HG02763 (cell line): ENCODE data around the gene C5orf22.
"Not testable (repeated sequence)": the region's sequence is repeated elsewhere in the genome, so short reads cannot be mapped to it uniquely, and the experiment has no call there.

ENCODE experiments used
- ATAC-seq: cut with Tn5 transposase; IDR thresholded peaks from one replicate; pipeline ENCODE4 v1.9.1; 2021; ENCODE audit warnings: mild to moderate bottlenecking, moderate library complexity; ENCODE audit not compliant: unreplicated experiment

C5orf22 gene

GRCh38 chr5:31551878-31552277 lies 19.8 kb downstream of the C5orf22 start:
- ATAC-seq: no peak

GRCh38 chr5:31553863-31554262 lies 21.8 kb downstream of the C5orf22 start:
- ATAC-seq: no peak

GRCh38 chr5:31554552-31554951 lies 22.5 kb downstream of the C5orf22 start:
- ATAC-seq: no peak

GRCh38 chr5:31556461-31556860 lies 24.4 kb downstream of the C5orf22 start:
- ATAC-seq: no peak

GRCh38 chr5:31559942-31560341 lies 27.8 kb downstream of the C5orf22 start:
- ATAC-seq: no peak

- ATAC-seq: no peak
Measured at GRCh38 chr5:31561946-31562345, 29.8 kb downstream of the C5orf22 start.

GRCh38 chr5:31563216-31563615 lies 31.1 kb downstream of the C5orf22 start:
- no peak for ATAC-seq

- not testable (repeated sequence) for ATAC-seq
Measured at GRCh38 chr5:31566362-31566761, 34.3 kb downstream of the C5orf22 start.

- no peak for ATAC-seq
Measured at GRCh38 chr5:31568302-31568835, 36.3 kb downstream of the C5orf22 start.

- no peak for ATAC-seq
Measured at GRCh38 chr5:31569068-31569467, 37.0 kb downstream of the C5orf22 start.

GRCh38 chr5:31573494-31574142 lies 41.5 kb downstream of the C5orf22 start:
- ATAC-seq: no peak

- ATAC-seq: no peak
Measured at GRCh38 chr5:31574772-31575171, 42.7 kb downstream of the C5orf22 start.

- ATAC-seq: no peak
Measured at GRCh38 chr5:31577438-31577837, 45.3 kb downstream of the C5orf22 start.

GRCh38 chr5:31579558-31579957 lies 47.5 kb downstream of the C5orf22 start:
- ATAC-seq: no peak

- ATAC-seq: no peak
Measured at GRCh38 chr5:31581498-31582099, 49.5 kb downstream of the C5orf22 start.

- ATAC-seq: no peak
Measured at GRCh38 chr5:31583129-31583528, 51.0 kb downstream of the C5orf22 start.

- no peak for ATAC-seq
Measured at GRCh38 chr5:31585166-31585894, 53.2 kb downstream of the C5orf22 start.

- ATAC-seq: no peak
Measured at GRCh38 chr5:31585895-31586270, 53.8 kb downstream of the C5orf22 start.

- no peak for ATAC-seq
Measured at GRCh38 chr5:31587546-31587945, 55.4 kb downstream of the C5orf22 start.

- ATAC-seq: no peak
Measured at GRCh38 chr5:31593665-31594064, 61.6 kb downstream of the C5orf22 start.

GRCh38 chr5:31596354-31596753 lies 64.3 kb downstream of the C5orf22 start:
- no peak for ATAC-seq
